Measurements from ENCODE around the gene CUX1. TPM values are rescaled to one million over a fixed set of nuclear protein-coding genes. Genes with fewer than 3 reads are reported as not detected.

The CUX1 gene
- polyA plus RNA-seq, 3 donors, result 80.1 to 95.7 (median 93.4) TPM

DNA sequence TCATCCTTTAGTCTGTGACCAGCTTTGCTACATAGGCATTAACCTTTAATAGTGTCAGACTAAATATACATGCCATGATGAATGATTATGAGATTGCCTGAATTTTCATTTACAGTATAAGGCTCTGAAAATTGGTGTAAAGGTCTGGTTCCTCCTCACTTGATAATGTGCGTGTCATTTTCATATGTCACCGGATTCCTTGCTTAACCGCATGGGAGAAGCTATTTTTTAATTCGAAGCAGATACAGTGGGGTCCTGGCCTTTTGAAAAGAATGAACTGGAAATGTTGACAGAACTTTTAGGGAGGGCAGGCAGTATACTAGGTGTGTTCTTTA is 276.9 kb downstream of the CUX1 start:
- DNase-seq, result no peak

DNA sequence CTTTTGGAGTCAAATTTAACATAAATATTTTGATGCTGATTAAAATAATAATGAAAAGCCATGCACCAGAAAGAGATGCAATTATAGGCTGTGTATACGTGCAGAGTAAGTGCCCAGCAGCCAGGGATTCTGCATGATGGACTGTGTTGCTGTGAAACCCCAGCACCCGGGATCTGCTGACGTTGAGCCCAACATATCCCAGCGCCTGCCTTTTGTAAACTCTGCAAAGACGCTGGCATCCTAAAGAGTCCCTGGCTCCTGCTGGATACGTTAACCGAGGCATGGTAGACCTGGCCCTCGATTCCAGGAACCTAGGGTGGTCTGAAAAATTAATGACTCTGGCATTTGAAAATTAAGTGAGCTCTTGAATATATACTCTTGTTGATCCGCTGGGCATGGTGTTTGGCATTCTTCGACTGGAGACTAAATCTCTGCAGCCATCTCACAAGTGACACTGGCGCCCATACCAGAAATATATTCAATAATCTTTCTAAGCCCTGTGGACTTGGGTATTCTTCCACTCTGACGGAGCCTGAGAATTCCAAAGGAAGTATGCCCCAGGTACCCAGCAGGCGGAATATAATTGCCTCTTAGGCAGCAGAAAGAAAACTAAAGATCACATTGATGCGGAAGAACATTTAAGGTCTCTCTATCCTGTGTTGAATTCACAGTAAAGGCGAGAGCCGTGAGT is 278.0 kb downstream of the CUX1 start:
- DNase-seq, result no peak

DNA sequence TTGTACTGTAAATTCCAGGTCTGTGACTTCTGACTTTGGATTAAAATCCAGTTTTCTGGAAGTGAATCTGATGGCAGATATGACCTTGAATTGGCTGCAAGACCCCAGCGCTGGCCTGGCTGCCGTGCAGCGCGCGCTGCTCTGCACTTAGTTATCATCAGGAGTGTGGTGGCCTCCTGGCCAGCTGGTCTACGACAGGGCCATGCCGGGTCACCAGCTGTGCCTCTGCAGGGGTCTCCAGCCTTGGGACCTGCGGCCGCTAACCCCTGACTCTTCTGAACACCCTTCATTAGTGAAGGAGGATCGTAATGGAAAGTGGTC is 278.5 kb downstream of the CUX1 start:
- DNase-seq, result no peak

DNA sequence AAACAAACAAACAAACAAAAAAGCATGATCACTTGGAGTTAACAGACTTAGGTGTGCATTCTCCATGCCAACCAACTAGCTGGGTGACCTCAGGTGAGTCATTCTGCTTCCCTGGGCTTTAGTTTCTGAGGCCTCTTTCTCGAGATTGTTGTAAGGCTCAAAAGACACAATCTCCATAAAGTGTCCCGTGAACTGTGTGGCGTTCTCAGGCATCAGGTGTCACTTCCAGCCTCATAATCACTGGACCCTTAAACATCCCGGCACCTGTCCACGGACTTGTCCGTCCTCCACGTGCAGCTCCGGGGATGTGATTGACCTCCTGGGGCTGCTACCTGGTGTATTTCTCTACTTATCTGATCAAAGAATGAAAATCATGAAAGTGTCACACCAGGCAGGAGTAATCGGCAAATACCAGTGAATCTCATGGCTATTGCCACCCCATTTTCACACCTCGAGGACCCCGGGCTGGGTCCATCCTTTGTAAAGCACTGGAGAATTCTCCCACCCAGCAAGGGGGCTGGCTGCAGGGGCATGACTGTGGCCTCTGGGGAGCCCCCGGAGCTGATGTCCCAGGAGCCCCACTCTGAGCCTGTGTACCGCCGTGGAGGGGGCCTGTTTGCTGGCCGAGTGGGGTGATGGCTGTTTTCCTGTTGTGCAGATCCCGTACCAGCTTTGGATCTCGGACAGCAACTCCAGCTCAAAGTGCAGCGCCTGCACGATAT is 279.4 kb downstream of the CUX1 start:
- DNase-seq, result no peak

DNA sequence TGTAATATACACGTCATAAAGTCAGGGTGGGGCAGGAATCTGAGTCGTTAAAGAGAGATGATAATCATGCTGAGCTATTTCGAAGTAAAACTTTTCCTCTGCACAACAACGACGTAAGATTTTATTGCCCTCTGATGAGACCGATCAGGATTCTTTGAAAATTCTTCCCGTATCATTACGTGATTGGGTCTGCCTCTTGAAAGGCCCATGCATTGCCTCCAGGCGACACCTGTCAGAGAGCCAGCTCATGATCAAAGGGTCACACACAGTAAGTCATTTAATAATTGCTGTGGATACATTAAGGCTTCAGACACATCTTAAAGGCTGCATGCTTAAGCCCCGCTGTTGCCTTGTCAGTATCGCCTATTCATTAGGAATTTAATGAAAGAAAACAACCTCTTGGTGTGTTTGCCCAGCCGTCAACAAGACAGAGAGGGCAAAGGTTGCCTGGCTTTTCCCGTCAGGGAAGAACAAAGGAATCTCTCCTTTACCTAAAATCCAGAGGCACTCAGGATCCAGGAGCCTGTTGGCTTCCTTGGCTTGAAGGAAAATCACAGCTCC is 280.3 kb downstream of the CUX1 start:
- no peak for DNase-seq

DNA sequence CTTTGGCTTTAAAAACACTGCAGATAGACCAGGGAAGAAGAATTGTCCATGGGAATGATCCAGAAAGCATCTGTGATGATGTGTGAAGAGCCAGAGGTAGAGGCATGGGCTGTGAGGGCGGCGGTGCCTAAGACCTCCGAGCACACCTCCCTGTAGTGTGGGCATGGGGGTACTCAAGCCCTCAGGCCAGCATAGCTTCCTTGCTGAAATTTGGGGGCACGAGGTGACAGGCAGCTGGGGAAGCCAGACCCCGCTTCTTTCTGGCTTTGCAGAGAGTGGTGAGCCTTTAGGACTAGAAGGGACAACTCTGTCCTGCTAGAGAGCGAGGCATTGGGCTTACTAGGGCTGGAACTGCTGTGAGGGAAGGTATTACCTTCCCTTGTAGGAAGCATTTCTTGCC is 281.6 kb downstream of the CUX1 start:
- no peak for DNase-seq

DNA sequence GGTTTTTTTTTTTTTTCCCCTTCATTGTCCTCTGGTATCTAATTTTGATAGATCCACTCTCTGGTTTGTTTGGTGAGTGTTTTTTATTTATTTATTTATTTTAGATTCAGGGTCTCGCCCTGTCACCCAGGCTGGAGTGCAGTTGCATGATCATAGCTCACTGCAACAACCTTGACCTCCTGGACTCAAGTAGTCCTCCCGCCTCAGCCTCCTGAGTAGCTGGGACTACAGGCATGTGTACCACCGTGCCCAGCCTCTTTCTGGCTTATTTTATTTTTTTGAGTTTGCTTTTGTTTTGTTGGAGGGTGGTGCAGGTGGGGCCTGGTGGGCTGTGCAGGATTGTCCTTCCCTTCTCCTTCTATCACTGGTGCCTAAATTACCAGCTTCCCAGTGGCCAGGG is 282.0 kb downstream of the CUX1 start:
- DNase-seq, result no peak

DNA sequence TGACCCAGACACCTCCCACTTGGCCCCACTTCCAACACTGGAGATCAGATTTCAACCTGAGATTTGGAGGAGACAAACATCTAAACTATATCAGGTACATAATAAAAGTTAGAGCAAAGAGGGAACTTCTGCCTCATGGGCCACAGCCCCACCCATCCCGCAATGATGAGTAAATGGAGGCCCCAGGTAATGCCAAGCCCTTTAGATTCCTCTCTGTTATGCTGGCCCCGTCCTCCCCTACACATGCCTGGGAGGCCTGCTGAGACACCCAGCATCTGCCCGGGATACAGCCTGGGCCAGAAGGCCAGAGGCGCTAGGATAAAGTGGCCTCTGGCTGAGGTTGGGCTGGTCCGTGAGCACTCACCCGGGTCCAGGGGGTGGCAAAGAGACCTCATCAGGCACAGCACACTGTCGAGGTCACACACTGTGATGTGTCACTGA is 283.7 kb downstream of the CUX1 start:
- no peak for DNase-seq

DNA sequence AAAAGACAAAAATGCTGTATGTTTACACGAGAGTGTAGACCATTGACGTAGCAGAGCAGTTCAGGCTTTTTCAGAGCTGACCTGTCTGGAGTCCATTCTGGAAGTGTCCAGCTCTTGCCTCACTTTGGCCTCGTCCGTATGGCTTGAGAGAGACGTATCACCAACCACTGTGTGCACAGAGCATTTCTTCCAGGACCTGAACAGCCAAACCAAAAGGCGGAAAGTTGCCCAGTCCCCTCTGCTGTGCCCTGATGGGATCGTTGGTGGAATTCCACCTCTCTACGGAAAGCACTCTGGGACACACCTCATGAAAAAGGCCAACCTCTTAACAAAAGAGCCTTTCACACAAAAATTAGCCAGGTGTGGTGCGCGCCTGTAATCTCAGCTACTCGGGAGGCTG is 284.5 kb downstream of the CUX1 start:
- DNase-seq, result no peak

DNA sequence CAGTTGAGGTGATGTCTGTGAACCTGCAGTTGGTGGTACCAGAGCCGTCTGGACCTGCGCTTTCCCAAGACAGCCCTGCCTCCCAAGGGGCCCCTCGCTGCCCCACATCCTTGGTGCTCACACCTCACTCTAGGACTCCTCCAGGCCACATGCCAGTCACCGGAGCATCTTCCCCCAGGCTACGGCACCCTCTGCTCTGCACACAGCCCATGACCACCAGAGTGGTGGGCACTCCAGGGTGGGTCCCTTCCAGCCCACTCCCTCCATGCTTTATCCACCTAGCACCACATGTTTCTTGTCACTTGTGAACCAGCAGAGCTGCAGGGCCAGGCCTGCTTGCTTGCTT is 285.6 kb downstream of the CUX1 start:
- no peak for DNase-seq

DNA sequence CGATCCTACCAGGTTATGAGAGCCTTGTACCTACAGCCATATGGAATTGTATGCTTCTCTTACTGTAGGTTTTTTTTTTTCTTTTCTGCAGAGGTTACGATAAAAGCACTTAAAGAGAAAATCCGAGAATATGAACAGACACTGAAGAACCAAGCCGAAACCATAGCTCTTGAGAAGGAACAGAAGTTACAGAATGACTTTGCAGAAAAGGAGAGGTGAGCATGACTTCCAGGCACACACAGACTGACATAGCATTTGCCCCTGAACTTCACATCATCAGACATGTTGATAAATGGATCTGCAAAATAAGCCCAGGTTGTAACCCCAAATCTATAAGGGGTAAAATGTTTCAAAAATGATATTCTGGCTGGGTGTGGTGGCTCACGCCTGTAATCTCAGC is 286.8 kb downstream of the CUX1 start:
- no peak for DNase-seq

DNA sequence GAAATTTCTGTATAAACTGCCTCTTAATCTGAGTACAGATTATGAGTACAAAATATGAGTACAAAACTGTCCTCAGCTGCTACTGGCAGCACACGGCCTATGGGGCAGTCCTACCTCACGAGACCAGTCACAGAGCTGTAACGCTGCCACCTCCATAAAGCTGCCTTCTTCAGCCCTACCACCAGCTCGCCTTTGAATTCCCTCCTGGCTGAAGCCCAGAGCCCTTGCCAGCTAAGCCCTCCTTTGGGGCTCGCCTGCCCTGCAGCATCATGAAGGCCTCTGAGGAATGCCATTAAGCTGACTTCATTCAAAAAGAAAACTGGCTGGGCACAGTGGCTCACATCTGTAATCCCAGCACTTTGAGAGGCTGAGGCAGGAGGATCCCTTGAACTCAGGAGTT is 289.2 kb downstream of the CUX1 start:
- DNase-seq, result no peak

DNA sequence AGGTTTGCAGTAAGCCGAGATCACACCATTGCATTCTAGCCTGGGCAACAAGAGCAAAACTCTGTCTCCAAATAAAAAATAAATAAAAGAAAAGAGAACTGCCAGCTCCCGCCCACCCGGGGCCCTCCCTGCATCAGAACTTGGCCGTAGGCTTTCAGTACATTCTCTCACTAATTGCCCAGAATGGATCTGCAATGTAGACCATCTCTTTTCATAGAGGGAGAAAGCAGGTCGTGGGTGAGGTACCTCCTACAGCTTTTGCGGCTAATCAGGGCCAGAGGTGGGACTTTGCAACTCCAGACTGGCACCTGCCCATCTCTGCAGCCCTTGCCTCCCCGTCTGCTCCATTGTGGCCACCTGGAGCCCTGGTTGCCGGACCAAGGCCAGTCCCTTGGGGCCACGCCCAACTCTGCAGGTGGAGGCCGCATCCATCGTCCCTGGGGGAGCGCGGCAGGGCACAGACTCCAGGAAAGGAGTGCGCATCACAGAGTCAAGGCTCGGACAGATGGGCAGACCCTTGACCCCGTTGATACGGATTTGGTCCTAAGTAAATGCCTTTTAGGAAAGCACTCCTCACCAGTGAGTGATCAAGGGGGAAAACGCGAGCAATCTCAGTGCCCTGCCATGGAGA is 290.2 kb downstream of the CUX1 start:
- no peak for DNase-seq

DNA sequence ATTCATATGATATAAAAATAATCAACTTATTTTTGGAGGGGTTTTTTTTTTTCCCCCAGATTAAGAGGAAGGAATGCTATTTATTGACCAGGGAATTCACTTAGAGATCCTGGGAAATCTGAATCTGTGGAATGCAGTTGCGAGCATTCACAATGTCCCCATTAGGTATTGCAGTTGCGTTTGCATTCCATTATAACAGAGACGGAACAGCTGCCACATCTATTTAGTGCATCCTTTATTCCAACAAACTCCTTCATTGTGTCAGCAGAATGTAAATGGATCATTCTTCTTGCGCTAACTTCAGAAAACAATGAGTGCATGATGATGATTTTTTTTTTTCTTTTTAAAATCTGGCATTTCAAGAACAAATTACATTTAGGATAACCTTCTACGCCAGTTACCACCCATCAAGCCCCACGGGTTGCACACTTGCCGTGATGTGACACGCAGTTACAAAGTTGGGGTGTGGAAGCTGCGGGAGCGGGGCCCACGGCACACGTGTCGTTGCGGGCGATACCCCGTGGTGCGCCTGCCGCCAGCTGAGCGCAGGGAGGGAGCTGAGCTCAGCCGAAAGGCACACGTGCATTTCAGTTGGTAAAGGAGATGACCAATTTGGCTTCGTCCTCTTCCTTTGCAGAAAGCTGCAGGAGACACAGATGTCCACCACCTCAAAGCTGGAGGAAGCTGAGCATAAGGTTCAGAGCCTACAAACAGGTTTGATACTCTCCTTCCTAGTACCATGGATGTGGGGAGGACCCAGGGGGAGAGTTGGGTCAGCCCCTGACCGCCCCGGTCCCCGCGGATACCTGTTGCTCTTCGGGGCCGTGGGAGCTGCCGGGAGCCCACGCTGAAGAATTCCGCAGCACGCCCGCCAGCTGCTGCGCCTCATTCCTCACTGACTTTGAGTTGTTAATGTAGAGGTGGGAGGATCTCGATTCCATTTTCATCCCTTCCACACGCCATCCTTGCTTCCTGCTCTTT is 293.9 kb downstream of the CUX1 start:
- DNase-seq, result peak; percentile 52

DNA sequence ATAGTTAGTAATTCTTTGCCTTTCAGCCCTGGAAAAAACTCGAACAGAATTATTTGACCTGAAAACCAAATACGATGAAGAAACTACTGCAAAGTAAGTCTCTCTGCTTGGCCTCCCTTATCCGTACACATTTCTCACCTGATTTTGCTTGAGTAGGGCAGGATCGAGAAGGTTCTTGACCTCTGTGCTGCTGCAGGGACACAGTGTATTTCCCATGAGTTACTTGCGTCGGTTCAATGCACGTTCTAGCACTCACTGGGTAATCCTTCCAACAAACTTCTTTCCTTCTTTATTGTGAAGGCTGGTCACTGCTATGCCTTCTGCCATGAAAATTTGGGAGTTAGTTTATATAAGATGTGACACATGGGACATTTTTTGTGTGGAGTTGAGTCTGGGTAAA is 297.8 kb downstream of the CUX1 start:
- no peak for DNase-seq

DNA sequence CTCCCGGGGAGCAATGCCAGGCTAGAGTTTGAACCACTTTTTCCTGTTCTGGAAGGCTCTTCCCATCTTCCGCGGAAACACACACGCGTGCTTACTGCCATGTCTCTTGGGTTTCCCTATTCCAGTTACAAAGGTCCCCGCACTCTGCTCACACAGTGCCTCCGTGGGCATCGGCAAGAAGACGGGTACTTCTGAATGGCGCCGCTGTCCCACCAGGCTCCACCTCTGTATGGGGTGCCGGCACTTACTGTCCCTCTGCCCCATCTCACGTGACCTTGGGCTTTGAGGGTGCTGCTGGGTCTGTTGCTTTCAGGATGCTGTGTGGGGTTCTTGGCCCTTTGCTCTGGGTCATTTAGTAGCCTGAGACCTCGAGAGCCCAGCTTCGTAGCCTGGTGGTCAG is 298.5 kb downstream of the CUX1 start:
- DNase-seq, result no peak

DNA sequence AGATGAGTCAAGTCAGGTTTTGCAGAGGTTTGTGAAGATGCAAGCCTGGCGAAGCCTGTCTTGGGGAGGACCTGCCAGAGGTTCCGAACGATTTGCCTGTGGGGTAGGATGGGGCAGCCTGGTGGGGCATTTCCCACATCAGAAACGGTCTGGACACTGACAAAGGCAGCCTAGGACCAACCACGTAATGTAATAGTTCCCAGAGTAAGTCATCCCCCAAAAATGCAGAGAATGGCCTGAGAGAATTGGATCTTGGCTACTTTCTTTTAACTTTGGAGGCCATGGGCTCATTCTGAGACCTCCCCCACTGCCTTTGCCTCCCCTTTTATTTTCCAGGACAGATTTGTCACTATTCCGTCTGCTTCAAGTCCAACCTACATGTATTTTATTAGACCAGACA is 300.3 kb downstream of the CUX1 start:
- DNase-seq, result no peak

DNA sequence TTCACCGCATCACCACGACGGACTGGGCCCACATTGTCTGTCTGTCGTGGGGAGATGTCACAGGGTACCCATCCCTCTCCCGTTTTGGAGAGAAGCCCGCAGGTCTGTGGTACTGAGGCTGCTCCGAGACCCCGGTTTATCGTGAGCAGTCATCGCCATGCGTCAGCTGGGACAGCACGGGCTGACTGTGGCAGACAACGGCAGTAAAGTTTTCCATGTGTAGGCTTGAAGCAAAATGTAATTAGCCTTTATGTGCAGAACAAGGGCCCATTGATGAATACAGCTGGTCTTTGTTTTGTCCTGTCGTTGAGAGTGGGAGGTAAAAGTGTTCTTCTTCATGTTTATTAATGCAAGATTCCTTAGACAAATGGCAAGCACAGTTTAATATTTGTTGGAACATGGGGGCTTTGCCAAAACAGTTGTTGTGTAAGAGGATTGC is 301.8 kb downstream of the CUX1 start:
- DNase-seq, result no peak

DNA sequence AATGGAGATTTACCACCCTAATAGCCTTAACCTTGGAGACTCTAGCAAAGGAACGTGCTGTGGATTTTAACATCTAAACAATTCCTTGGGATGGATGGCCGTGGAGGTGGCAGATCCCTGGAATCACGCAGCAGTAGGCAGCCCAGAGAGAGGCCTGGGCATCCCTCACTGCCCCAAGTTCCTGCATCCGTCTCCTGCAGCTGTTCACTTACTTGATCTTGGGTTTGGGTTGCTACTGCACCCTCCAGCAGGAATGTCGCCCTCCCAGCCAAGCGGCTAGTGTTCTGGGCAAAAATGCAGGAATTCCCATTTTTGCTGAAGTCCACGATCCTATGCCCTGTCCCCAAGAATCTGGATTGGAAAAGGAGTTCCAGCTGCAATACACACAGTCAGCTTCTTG is 302.5 kb downstream of the CUX1 start:
- no peak for DNase-seq

DNA sequence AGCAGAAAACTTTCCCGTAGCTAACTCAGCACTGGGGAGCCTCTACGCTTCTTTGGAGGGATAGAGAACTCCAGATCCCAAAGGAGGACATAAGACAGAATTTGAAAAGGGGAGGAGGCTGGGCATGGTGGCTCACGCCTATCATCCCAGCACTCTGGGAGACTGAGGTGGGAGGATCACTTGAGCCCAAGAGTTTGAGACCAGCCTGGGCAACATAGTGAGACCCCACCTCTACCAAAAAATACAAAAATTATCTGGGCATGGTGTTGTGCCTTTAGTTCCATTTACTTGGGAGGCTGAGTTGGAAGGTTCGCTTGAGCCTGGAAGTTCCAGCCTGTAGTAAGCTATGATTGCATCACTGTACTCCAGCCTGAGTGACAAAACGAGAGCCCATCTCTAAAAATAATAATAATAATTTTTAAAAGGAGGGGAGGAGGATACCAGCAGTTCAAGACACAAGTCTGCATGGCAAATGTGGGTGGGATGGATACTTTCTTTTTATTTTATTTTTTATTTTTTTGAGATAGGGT is 303.3 kb downstream of the CUX1 start:
- DNase-seq, result no peak

DNA sequence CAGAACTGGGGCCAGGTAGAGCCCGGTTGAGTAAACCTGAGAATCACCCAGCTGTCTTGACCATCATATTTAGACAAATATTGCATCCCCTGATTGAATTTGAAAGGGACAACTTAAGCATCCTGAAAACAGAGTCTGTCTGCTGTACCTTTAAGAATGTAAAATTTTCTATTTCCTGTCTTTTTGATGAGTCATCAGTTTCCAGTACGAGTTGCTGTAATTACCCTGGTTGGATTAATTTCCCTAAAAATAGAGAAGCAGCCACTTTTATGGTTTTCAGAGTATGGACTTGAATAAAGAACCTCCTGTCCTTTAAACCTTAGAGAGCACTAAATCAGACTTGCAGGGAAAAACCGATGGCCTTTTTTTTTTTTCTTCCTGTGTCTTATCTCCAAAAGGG is 304.6 kb downstream of the CUX1 start:
- DNase-seq, result no peak

DNA sequence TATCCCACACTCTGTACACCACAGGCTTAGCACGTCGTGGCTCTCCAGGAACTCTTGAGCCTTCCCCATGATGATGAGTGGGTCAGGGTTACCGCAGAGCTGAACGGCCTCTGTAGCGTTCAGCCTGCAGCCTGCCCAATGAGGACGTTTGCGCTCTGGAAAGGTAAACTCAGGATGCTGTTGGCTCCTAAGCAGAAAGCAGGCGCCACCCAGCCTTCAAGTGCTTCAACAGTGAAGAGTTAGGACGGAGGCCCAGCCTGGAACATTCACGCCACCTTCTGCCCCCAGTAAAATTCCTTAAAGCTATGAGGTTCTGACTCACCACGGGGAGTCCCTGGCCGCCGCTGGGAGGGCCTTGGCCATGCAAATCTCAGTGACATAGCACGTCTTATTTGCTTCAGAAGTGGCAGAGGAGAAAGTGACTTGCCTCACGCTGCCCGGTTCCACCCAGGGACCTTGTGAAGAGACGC is 307.7 kb downstream of the CUX1 start:
- no peak for DNase-seq

All from renal pelvis (tissue), 4 donors.